ES-I3 (cell line): ENCODE data around the gene TEN1.

Source experiments
- H3K36me3 ChIP-seq: 2 replicates; pipeline ENCODE4 v1.6.1; 2013; ENCODE audit warnings: mild to moderate bottlenecking, low read length, control low read depth, moderate library complexity; ENCODE audit not compliant: insufficient read depth
- H3K4me1 ChIP-seq: 2 replicates; pipeline ENCODE4 v1.6.1; 2013; ENCODE audit warnings: mild to moderate bottlenecking, control low read depth, low read length; ENCODE audit not compliant: insufficient read depth
- H3K9ac ChIP-seq: 2 replicates; pipeline ENCODE4 v1.6.1; 2013; ENCODE audit warnings: low read depth, mild to moderate bottlenecking, low read length, moderate library complexity
- H3K9me3 ChIP-seq: 2 replicates; pipeline ENCODE4 v1.6.1; 2013; ENCODE audit warnings: mild to moderate bottlenecking, low read length, moderate library complexity; ENCODE audit not compliant: control insufficient read depth, insufficient read depth

Gene TEN1

GRCh38 chr17:76019833-76020467, 40.9 kb downstream of the TEN1 start:
- H3K4me1 ChIP-seq = no peaks in the 10 kb centered on the region
- no peaks in the 10 kb centered on the region for H3K9me3 ChIP-seq
- H3K9ac ChIP-seq = no peak overlapping the region
- H3K36me3 ChIP-seq = no peaks in the 10 kb centered on the region

GRCh38 chr17:76022285-76022684, 43.2 kb downstream of the TEN1 start:
- Histone ChIP-seq H3K9me3 (no peaks in the 10 kb centered on the region), H3K36me3 (no peaks in the 10 kb centered on the region), H3K4me1 (no peaks in the 10 kb centered on the region), H3K9ac (no peak overlapping the region)

DNA sequence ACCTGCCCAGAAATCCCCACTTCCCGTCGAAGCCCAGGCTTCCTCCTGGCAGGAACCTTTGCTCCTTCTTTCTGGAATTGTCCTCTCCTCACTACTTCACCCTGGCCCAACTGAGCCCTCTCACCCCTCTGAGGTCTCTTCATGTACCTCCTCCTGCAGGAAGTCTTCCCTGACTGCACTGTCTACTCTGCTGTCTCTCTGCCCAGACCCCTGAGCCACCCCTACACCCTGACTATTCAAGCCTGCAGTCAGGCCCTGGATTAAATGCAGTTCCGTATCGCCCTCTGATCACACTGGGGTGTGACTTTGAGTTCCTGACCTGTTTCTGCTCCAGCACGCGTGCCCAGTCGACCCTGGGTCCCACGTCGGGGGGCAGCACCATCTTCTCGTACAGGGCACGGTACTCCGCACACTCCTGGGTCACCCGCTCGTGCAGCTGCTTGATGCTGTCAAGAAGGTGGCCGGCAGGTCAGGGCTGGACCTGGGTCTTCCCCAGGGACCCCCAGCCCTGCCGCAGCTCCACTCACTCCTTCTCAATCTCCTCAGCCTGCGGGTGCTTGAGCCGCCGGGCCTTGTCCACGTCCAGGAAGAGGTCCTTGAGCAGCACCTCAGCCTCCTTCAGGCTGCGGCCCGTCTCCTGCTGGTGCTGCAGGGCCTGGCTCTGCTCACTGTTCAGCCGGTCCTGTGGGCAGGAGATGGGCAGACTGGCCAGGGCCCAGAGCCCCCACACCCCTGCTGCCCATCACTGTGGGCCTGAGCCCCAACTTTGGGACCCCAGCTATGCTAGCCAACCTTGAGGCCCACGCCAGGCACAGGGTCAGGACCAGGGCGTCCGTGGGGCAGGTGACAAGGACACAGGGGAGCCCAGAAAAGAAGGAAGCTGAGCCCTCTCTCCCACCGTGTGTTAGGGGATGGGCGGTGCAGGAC, 44.2 kb downstream of the TEN1 start:
- no peaks in the 10 kb centered on the region for H3K4me1 ChIP-seq
- H3K36me3 ChIP-seq = no peaks in the 10 kb centered on the region
- H3K9me3 ChIP-seq = no peaks in the 10 kb centered on the region
- H3K9ac ChIP-seq = no peak overlapping the region

DNA sequence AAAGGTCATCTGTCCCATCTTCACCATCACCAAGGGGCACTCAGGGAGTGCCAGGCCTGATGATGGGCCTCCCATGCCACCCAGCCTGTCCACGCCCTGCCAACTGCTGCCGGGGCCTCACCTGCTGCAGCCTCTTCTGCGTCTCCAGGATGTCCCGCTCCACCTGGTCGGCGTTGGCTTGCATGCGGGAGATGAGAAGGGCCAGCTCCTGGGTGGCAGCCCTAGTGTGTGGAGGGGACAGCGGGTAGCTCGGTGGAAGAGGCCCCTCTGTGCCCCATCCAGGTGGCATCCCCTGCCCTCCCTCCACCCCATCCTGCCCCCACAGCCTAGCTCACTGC, 44.8 kb downstream of the TEN1 start:
- H3K36me3 ChIP-seq = no peaks in the 10 kb centered on the region
- H3K9ac ChIP-seq = no peak overlapping the region
- peaks cover 6% of the 10 kb centered on the region for H3K4me1 ChIP-seq
- H3K9me3 ChIP-seq = no peaks in the 10 kb centered on the region

DNA sequence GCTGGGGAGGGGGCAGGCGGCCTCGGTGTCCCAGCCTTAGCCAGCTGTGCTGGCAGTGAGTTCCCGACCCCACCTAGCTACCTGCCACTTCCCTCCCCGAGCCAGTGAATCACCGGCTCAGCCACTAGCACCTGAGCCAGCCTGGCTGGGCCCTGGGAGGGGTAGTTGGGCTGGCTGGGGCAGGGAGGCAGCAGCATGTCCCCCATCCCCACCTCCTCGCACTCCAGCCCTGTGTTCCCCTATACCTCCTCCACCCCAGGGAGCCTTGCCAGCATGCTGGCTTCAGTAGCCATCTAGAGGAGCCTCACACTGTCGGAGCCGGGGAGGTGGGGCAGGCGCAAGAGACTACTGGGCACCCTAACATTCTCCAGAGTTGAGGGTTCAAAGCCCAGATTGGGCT, 45.3 kb downstream of the TEN1 start:
- H3K9me3 ChIP-seq = no peaks in the 10 kb centered on the region
- no peaks in the 10 kb centered on the region for H3K36me3 ChIP-seq
- H3K9ac ChIP-seq = no peak overlapping the region
- H3K4me1 ChIP-seq = peaks cover 7% of the 10 kb centered on the region

DNA sequence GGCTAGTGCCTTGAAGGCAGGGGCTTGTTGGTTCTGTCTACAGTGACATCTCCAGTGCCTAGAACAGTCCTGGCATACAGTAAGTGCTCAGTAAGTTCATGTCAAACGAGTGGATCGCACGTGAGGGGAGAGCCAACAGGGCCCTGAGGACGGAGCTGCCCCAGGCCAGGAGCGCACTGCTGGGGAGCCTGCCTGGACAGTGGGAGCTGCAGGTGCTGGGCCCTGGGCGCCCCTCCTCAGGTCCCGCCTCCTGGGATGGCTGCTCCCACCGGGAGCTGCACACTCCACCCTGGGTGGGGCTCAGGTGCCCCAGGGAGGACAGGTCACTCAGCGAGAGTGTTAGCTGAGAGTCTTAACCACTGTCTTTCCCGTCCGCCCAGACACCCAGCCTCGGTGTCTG, 46.3 kb downstream of the TEN1 start:
- H3K9me3 ChIP-seq = no peaks in the 10 kb centered on the region
- H3K4me1 ChIP-seq = peaks cover 13% of the 10 kb centered on the region
- no peak overlapping the region for H3K9ac ChIP-seq
- no peaks in the 10 kb centered on the region for H3K36me3 ChIP-seq

GRCh38 chr17:76026714-76027158, 47.7 kb downstream of the TEN1 start:
- H3K4me1 ChIP-seq = peaks cover 13% of the 10 kb centered on the region
- no peaks in the 10 kb centered on the region for H3K9me3 ChIP-seq
- H3K9ac ChIP-seq = no peak overlapping the region
- H3K36me3 ChIP-seq = no peaks in the 10 kb centered on the region

- Histone ChIP-seq H3K9me3 (no peaks in the 10 kb centered on the region), H3K4me1 (peaks cover 13% of the 10 kb centered on the region), H3K9ac (no peak within 1 kb of the TSS), H3K36me3 (no peaks in the 10 kb centered on the region)
Measured at GRCh38 chr17:76027159-76027839, 48.3 kb downstream of the TEN1 start, which contains the start of gene EVPL. Gene EVPL (minus strand): TSS chr17:76027306. CDS start chr17:76027198, 108 bp downstream.

DNA sequence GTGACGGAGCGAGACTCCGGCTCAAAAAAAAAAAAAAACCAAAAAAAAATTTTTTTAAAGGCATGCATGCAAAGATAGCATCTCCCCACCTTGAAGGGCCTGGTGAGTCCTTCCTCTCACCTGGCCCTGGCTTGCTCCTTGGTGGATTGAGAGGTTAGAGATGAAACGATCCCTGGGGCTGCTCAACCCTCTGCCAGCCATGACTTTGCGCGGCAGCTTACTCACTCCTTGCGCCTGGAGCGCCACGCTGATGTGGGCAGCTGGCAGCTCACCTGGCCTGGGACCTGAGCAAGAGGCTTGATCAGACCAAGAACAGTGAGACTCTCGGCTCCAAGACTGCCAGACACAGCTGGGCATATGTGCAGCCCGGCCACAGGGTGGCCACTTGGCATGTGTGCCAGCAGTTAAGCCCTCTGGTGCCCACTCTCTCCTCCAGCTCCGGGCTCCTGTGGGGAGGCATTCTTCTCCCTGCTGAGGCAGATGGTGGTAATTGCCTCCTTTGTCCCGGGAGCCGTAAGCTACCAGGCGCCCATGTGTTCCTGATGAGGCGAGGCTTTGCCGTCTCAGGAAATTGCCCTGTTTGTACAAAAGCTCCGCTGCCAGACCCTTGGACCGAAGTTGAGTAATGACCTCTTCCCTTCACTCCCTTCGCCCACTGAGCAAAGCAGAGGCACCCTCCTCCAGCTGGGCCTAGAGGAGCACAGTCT, 53.2 kb downstream of the TEN1 start:
- H3K4me1 ChIP-seq = peaks cover 13% of the 10 kb centered on the region
- H3K36me3 ChIP-seq = no peaks in the 10 kb centered on the region
- H3K9me3 ChIP-seq = no peaks in the 10 kb centered on the region
- H3K9ac ChIP-seq = no peak overlapping the region

- peaks cover 13% of the 10 kb centered on the region for H3K4me1 ChIP-seq
Measured at GRCh38 chr17:76032780-76033108, 53.7 kb downstream of the TEN1 start.

DNA sequence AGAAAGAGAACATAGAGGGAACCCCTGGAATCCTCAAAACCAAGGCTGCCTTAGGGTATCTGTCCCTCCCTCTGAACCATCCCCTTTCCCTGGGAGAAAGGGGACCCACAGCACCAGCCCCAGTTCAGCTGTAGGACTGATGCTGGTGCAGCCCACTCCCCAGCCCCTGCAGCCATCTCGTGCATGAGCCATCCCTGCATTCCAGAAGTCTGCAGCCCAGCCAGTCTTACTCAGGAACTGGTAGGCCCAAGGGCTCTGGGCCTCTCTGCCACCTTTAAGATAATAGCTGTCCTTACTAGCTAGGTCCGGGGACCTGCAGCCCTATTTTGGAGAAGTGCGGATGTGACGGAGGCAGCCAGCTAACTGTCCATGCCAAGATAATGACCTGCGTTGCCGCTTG, 54.1 kb downstream of the TEN1 start:
- Histone ChIP-seq H3K9ac (no peak overlapping the region), H3K9me3 (no peaks in the 10 kb centered on the region), H3K36me3 (peaks cover 2% of the 10 kb centered on the region; the same call in 1 of the 2 replicates), H3K4me1 (peaks cover 13% of the 10 kb centered on the region)

More at GRCh38 chr17:76032780-76033108, 53.7 kb downstream of the TEN1 start:
- H3K9me3 ChIP-seq = no peaks in the 10 kb centered on the region
- H3K36me3 ChIP-seq = no peaks in the 10 kb centered on the region
- H3K9ac ChIP-seq = no peak overlapping the region

DNA sequence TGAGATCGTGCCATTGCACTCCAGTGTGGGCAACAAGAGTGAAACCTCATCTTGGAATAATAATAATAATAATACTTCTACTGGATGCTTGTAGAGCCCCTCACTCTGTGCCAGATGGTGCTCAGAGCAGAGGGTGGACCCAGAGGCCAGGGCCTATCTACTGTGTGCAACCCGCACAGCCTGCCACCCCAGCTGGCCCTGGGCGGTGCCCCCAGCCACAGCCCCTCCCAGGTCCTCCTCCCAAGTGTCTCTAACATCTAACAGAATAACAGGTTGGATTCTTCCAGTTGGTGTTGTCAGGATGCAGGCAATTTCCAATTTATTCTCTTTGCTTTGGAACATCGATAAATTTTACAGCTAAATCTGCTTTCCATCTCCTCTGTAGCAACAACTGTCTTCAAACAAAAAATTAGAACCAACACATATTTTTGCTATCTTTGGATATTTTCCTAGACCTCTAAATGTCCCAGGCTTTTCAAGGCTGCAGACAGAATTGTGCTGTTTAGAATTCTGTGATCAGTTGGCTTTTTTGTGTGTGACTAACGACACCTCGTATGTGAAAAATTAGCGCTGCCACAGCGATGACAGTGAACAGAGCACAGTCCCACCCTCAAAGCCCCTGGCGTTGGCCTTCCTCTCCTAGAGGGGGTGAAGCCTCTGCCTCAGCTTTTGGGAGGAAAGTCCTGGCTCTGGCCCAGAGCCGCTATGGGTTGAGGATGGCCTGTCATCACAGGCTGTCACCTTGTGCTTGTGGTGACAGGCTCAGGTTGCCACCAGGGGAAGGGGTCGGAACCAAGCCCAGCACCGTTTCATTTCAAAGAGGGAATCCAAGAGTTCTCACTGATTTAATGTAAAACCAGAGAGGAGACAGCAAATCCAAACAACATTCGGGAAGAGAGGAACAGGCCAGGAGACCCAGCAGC, 55.6 kb downstream of the TEN1 start:
- peaks cover 16% of the 10 kb centered on the region; the same call in 1 of the 2 replicates for H3K36me3 ChIP-seq
- H3K9ac ChIP-seq = no peak overlapping the region
- H3K9me3 ChIP-seq = no peaks in the 10 kb centered on the region
- peaks cover 3% of the 10 kb centered on the region; the same call in 1 of the 2 replicates for H3K4me1 ChIP-seq

- peaks cover 13% of the 10 kb centered on the region for H3K4me1 ChIP-seq
- H3K9me3 ChIP-seq = no peaks in the 10 kb centered on the region
- peaks cover 32% of the 10 kb centered on the region for H3K36me3 ChIP-seq
- H3K9ac ChIP-seq = no peak overlapping the region
Measured at GRCh38 chr17:76036497-76037261, 57.6 kb downstream of the TEN1 start.
